GM19463 (cell line): ENCODE data around the gene TCAP.

Source experiments
- ATAC-seq: cut with Tn5 transposase; IDR thresholded peaks from one replicate; pipeline ENCODE4 v1.9.1; 2021; ENCODE audit warnings: mild to moderate bottlenecking, moderate library complexity; ENCODE audit not compliant: unreplicated experiment

Gene TCAP

DNA sequence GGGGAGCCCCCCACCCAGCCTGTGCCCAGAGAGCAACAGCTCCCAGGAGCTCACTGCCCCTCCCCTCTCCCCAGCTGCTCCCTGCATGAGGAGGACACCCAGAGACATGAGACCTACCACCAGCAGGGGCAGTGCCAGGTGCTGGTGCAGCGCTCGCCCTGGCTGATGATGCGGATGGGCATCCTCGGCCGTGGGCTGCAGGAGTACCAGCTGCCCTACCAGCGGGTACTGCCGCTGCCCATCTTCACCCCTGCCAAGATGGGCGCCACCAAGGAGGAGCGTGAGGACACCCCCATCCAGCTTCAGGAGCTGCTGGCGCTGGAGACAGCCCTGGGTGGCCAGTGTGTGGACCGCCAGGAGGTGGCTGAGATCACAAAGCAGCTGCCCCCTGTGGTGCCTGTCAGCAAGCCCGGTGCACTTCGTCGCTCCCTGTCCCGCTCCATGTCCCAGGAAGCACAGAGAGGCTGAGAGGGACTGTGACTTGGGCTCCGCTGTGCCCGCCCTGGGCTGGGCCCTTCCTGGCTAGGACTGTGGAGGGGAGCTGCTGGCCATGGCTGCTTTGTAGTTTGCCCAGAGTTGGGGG lies 584 bp downstream of the TCAP start:
- no peak for ATAC-seq

DNA sequence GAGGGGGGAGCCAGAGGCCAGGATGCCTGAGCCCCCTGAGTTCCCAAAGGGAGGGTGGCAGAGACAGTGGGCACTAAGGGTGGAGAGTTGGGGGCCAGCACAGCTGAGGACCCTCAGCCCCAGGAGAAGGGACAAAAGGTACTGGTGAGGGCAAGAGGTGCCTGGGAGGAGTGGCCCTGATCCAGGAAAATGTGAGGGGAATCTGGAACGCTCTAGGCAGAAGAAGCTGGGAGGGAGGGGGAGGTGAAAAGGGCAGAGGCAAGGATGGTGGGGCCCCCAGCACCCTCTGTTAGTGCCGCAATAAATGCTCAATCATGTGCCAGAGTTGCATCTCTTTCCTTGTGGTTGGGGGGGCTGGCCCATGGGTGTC lies 1.1 kb downstream of the TCAP start:
- no peak for ATAC-seq

DNA sequence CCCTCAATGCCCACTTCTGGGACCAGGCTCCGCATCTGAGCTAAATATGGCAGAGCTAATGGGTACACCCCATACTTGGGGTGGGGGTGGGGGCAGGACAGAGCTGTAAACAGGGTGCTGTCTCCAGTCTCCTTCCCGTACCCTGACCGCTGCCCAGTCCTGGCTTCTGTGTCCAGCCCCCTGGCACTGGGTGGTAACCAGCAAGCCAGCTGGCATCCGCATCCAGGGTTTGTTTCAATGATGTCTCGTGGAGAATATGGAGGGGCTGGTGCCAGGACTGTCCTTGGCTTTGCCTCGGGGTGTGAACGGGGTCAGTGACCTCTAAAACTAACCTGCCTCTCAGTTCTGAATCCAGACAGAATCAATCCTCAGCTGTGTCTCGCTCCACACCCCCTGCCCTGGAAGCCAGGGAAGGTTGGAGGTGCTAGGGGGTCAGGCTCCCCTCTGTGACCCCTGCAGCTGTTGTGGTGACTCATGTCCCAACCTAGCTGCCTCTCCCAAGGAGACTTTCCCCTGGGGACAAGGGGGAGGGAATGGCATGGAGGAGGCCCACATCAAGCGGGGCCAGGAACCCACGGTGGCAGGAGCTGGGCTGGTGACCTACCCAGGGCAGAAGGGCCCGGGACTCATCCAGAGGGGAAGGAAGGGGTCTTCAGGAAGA lies 1.6 kb downstream of the TCAP start:
- ATAC-seq: no peak

DNA sequence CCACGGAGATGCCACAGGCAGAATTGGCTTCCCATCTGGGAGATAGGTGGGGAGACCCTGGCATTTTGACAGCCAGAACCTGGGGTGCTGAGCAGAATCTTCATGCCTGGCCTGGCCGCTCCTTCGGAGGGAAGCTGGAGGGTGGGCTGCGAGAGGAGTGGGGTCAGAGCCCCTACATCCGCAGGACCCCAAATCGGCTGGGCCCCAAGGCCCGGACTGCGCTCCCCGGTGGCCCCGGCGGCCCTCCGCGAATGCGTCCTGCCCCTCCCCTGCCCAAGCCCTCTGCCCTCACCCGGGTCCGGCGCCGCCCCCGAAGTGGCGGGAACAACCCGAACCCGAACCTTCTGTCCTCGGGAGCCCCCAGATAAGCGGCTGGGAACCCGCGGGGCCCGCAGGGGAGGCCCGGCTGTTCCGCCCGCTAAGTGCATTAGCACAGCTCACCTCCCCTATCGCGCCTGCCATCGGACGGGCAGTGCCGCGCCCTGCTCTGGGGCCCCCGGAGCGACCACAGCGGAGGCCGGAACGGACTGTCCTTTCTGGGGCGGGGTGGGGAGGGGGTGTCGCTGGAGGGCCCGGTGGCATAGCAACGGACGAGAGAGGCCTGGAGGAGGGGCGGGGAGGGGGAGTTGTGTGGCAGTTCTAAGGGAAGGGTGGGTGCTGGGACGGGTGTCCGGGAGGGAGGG lies 2.3 kb downstream of the TCAP start:
- no peak for ATAC-seq

GRCh38 chr17:39667945-39668924 lies 3.1 kb downstream of the TCAP start, which contains the start of gene PNMT:
PNMT (plus strand) TSS chr17:39668453; CDS start chr17:39668476, 23 bp downstream.
- no peak for ATAC-seq

GRCh38 chr17:39669897-39670735 lies 5.0 kb downstream of the TCAP start:
- no peak for ATAC-seq

GRCh38 chr17:39670746-39671145 lies 5.6 kb downstream of the TCAP start:
- ATAC-seq: no peak

DNA sequence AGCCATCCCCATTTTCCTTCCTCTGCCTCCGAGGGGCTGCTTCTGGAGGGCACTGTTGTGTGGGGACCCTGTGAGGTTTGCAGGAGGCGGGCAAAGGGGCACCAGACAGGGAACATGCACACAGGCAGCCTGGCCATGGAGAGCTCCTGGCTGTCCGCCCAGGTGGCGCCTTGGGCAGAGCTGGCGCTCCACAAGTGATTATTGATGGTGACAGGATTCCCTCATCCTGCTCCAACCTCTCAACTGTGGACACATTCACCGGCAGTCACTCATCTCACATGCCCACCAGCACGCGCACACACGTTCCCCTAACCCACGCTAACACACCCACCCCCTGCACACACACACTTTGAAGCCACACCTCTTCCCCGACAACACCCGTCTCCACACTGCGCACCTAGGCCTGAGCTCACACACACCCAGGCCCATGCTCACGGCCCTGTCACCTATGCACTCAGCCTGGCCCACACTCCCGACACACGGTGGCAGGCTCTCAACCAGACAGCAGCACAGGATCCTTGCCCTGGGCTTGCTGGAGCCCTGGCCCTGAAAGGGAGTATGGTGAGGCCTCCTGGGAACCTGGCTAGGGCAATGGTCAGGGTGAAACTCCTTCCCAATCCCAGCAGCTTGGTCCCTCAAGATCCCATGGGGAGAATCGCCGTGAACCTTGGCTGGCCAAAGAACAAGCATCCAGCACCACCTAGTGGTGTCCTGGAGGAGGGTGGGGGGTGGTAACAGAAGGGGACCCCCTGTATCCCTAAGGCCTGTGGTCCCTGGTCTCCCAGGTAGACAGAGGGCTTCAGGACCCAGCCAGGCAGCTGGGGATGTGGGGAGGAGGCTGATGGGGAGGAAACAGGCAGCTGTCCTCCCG lies 6.7 kb downstream of the TCAP start:
- ATAC-seq: no peak

- no peak for ATAC-seq
Observed at GRCh38 chr17:39672522-39673334, 7.6 kb downstream of the TCAP start.

DNA sequence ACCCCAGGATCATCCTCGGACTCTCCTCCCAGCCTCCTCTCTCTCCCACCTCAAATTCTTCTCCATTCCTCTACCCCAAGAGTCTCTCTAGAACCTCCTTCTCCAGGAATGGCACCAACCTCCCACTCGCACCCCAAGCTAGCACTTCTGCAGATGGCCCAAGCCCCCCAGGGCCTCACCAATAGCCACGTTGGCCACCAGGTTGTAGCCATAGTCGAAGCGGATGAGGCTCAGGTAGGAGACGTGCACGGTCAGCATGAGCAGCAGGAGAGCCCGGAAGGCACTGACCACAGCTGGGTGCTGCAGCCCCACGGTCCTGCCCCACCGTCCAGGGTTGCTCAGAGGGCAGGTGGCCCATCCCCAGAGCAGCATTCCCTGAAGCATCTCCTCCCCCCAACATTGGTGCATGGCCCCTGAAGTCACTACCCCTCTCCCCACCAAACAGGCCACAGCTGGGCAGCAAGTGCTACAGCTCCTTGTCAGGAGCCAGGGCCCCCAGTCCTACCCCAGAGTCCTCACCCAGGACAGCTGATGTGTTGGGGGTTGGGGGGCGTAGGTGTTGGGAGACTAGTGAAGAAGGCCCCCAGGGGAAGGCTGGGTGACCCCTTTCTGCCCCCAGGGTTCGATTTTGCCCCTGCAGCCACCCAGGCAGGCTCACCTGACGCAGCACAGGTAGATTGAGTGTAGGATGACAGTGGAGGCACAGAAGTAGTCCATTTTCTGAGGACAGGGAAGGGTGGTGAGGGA lies 8.4 kb downstream of the TCAP start:
- ATAC-seq: no peak

- no peak for ATAC-seq
Observed at GRCh38 chr17:39674179-39674578, 9.0 kb downstream of the TCAP start.

DNA sequence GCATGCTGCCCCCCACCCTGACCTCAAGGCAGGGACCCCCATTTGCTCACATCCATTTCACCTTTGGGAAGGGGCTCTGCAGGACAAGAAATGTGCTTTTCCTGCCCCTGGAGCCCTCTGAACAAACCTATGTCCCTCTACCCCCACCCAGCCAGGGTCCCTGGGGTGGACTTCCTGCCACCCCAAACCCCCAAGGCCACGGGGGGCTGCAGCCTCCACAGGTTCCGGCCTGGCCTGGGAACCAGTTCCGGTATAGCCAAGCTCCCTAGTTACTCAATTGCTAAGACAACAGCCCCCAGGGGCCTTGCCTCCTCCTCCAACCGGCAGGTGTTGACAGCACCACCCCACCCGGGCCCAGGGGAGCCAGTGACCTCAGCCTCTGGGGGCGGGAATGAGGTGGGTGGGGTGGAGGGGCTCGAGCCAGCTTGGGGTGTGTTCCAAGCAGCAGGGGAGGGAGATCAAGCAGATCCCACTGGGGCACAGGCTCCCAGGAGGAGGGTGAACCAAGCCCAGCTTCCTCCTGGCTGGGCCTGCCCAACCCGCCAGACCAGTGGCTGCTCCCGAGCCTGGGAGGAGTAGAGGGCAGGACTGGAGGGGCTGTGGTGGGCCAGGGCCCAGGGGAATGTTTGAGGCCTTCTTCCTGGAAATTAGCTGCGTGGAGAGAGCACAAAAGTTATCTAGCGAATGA lies 9.7 kb downstream of the TCAP start:
- peak; percentile 59 for ATAC-seq

DNA sequence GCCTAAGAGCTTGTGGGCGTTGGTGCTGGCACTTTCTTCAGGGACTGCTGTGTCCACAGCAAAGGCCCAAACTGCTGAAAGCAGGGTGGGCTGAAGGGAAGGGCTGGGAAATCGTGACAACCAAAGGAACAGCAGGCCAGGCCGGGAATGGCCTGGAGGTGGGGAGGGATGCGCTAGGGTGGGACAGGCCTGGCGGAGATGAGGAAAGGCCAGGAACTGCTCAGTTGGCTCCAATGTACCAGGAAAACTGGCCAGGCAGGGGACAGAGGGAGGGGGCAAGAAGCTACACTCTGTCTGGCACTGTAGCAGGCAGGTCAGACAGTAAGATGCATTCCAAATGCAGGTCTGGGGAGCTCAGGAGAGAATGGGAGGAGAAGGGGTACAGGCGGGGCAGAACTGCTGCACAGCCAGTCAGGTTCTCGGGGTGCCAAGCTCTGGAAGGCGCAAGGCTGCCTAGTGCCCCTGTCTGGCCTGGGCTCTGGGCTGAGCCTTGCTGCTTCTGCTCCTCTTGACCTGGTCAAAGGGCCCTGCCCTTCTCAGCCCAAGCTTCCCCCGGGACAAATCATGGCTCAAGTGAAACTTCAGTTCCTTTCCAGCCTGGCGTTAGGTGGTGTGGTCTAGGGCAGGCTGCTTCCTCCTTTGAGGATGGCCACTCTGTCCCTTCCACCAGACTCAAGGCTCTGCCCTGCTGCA lies 10.4 kb downstream of the TCAP start:
- no peak for ATAC-seq

DNA sequence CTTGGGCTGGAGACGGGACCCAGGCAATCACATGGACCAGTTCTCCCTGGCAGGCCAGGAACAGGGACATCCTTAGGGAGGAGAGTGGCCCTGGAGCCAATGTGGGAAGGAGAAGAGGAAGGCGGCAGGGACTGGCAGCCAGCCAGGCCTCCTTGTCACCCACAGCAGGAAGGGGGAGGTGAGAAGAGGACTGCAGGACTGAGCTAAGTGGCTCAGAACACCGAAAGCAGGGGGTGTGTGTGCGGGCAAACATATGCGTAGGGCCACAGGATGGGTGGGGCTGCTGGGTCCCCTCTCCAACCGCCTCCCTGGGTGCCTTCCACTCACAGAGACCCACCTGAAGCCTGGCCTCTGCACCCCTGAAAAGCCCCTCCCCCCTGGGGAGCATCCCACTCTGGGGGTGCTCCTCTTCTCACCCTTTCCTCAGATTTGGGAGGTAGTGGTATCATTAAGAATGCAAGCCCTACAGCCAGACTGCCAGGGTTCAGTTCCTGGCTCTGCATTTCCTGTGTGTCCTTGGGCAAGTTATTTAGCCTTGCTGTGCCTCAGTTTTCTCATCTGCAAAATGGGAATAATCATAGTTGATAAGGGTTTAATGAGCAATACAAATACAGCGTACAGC lies 11.2 kb downstream of the TCAP start:
- peak; percentile 52 for ATAC-seq

- ATAC-seq: no peak
Observed at GRCh38 chr17:39677072-39677471, 11.9 kb downstream of the TCAP start.
